Heart right ventricle (tissue), 16 donors: ENCODE results near the gene HLF. TPM values are rescaled to one million over a fixed set of nuclear protein-coding genes. Genes with fewer than 3 reads are reported as not detected.

Source experiments
- ATAC-seq, 8 donors: fragments of 200-7000 bp; cut with Tn5 transposase; one replicate each; pipeline ENCODE4 v1.9.1; 2020; ENCODE audit warnings: mild to moderate bottlenecking in 8 of 8, moderate library complexity in 8 of 8, moderate number of reproducible peaks in 1 of 8
- DNase-seq, 2 donors: peaks; one replicate each; pipeline ENCODE4 v3.0.0-alpha.2; 2020
- H3K27ac ChIP-seq, 10 donors: fragments of 200-600 bp; sonication (generic) in 2 of 10; one replicate each; pipeline versions ENCODE4 v1.5.0 to v1.8.0; 2020 to 2022; ENCODE audit warnings: mild to moderate bottlenecking in 3 of 10
- H3K27me3 ChIP-seq, 7 donors: fragments of 200-600 bp; one replicate each; pipeline ENCODE4 v1.8.0; 2021 to 2022; ENCODE audit warnings: mild to moderate bottlenecking in 2 of 7
- H3K36me3 ChIP-seq, 9 donors: fragments of 200-600 bp; sonication (generic) in 1 of 9; one replicate each; pipeline versions ENCODE4 v1.5.0 to v1.8.0; 2020 to 2022; ENCODE audit warnings: mild to moderate bottlenecking in 2 of 9
- H3K4me1 ChIP-seq, 9 donors: fragments of 200-600 bp; sonication (generic) in 1 of 9; one replicate each; pipeline versions ENCODE4 v1.5.0 to v1.8.0; 2020 to 2022; ENCODE audit warnings: mild to moderate bottlenecking in 4 of 9
- H3K4me3 ChIP-seq, 10 donors: fragments of 200-600 bp; sonication (generic) in 2 of 10; one replicate each; pipeline versions ENCODE4 v1.5.0 to v1.8.0; 2020 to 2022; ENCODE audit warnings: mild to moderate bottlenecking in 7 of 10, moderate library complexity in 2 of 10
- H3K9me3 ChIP-seq, 11 donors: fragments of 200-600 bp in 10 of 11; sonication (generic) in 2 of 11; one replicate each; pipeline versions ENCODE4 v1.5.0 to v1.8.0; 2013 to 2022; ENCODE audit warnings: mild to moderate bottlenecking in 2 of 11, control low read depth in 1 of 11, moderate library complexity in 1 of 11
- WGBS, 2 donors: extraction: QIAGEN DNeasy Blood & Tissue Kit; methylation state at CpG; one replicate each; pipeline ENCODE4 v1.1.7; 2013; ENCODE audit warnings: inconsistent platforms in 1 of 2; 5-methylcytosine and 5-hydroxymethylcytosine counted together
- intact Hi-C, 10 donors: fragments of 100-400 bp; cut with DNase I; formaldehyde crosslinking; loops; one replicate each; pipeline versions ENCODE4 v1.11.1 to v1.14.2; 2022
- polyA plus RNA-seq, 2 donors: library from polyadenylated mRNA; stranded (reverse); fragments of 200-250 nt; gene quantifications; one replicate each; pipeline ENCODE4 v1.2.3, GENCODE V29; 2013
- total RNA-seq, 10 donors: library from RNA; stranded (reverse); fragmentation: NEBNext Ultra II Directional in 3 of 10; extraction: Animal tissue kit (Norgen Biotek cat#: 25700) in 3 of 10; gene quantifications; one replicate each; pipeline versions ENCODE4 v1.2.1 to v1.2.4, GENCODE V29; 2021 to 2023
- TF ChIP-seq, protein P1 (sequence below), 9 donors: fragments of 200-600 bp; sonication (generic) in 2 of 9; IDR thresholded peaks; one replicate each; pipeline versions ENCODE4 v1.5.0 to v1.8.0; 2021 to 2022; ENCODE audit warnings: antibody characterized with exemption in 9 of 9, mild to moderate bottlenecking in 5 of 9, moderate library complexity in 1 of 9
- donor health status: Arrhythmogenic right ventricular cardiomyopathy.
- donor health status: ischemic (EF 13 %, LVEDD 7.1; RV severe dilation, severe dysfunction).
- donor health status: healthy with polysubstance abuse.
- donor health status: DM: no; HTN: yes; CAD: no.
- donor health status: DM: no; HTN: no; CAD: no.
- donor health status: ischemic (EF 25% LVEDD 6.9; RV normal size, moderate dysfunction).
- donor health status: ischemic (EF 25% LVEDD 5.7; RV mildly dilated, moderate dysfunction).
- donor health status: healthy.
- donor health status: DM: yes; HTN: yes; CAD: no.
- donor health status: Ischemic cardiomyopathy.
- donor health status: ischemic (EF 35%, LVEDD 5.7; RV mildly dilated, moderate dysfunction).
- donor health status: nonischemic (EF 11% LVEDD 7.7; RV severe dilation, severe dysfunction).
- donor health status: DM: yes; HTN: yes; CAD: no.
- donor health status: PGD.
- donor health status: ischemic (EF 29% LVEDD 5.4; RV normal size, mild dysfunction).
- donor health status: nonischemic (EF 23%, LVEDD 6.1; RV moderate dilation, normal function).

HLF gene
- total and polyA plus RNA-seq, 12 donors: 4.1 to 42.5 (median 30.1) TPM

DNA sequence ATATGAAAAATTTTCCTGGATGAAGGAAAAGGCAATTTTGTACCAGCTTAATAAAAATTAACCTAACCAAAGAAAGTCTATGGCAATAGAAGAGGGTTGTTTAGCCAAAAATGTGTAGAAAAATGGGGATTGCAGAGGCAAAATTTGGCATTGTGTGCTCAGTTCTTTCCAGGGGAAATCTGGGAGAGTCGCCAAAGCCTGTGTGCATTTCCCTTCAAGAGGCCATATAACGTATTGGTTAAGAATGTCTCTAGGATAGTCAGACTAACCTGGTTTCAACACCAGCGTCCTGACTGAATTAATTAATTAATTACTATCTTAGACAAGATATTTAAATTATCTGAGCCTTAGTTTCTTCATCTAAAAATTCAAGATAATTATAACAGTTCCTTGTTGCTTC is 44.8 kb upstream of the HLF start:
- Histone ChIP-seq H3K4me3 (no peak overlapping the region), H3K9me3 (no peaks in the 10 kb centered on the region), H3K27me3 (no peaks in the 10 kb centered on the region), H3K36me3 (no peaks in the 10 kb centered on the region), H3K4me1 (no peaks in the 10 kb centered on the region), H3K27ac (no peak overlapping the region)
- intact Hi-C loops: loop anchor here in 1 of 10 donors (10.0 kb wide), 1 partner anchor 115 kb away; no protein-coding TSS in a partner anchor
- no peak for DNase-seq
- WGBS, 2 donors: 34 to 35% methylated on average over 3 of the region's 3 CpGs
- TF ChIP-seq, protein P1, sequence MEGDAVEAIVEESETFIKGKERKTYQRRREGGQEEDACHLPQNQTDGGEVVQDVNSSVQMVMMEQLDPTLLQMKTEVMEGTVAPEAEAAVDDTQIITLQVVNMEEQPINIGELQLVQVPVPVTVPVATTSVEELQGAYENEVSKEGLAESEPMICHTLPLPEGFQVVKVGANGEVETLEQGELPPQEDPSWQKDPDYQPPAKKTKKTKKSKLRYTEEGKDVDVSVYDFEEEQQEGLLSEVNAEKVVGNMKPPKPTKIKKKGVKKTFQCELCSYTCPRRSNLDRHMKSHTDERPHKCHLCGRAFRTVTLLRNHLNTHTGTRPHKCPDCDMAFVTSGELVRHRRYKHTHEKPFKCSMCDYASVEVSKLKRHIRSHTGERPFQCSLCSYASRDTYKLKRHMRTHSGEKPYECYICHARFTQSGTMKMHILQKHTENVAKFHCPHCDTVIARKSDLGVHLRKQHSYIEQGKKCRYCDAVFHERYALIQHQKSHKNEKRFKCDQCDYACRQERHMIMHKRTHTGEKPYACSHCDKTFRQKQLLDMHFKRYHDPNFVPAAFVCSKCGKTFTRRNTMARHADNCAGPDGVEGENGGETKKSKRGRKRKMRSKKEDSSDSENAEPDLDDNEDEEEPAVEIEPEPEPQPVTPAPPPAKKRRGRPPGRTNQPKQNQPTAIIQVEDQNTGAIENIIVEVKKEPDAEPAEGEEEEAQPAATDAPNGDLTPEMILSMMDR (IDR thresholded peaks at IDR 0.05): no peak
- no peak for ATAC-seq

DNA sequence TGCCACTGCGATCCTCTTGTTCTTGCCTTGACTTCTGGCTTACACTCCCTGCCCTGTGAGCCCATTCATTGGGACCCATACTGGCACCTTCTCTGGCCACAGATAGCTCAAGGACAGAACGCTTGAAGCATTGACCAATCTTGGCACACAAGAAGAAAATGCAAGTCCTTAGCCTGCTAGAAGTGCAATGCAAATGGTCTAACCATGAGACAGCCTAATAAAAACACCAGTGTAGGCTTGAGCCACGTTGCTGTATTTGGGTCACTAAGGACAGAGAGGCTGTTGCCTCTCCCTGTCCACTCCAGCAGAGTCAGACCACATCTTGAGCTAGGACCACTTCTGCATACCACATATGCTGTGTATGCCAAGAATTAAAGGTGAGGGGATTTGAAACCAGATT is 41.2 kb upstream of the HLF start:
- H3K9me3 ChIP-seq: no peaks in the 10 kb centered on the region
- WGBS, 2 donors: 73 to 76% methylated on average over 3 of the region's 3 CpGs
- H3K4me1 ChIP-seq: no peaks in the 10 kb centered on the region
- intact Hi-C loops: loop anchor here in 1 of 10 donors (10.0 kb wide), 1 partner anchor 111 kb away; no protein-coding TSS in a partner anchor
- no peak overlapping the region for H3K4me3 ChIP-seq
- H3K27ac ChIP-seq: no peak overlapping the region
- DNase-seq: no peak
- H3K27me3 ChIP-seq: no peaks in the 10 kb centered on the region
- ATAC-seq: no peak
- TF ChIP-seq, protein P1 (IDR thresholded peaks at IDR 0.05): no peak
- no peaks in the 10 kb centered on the region for H3K36me3 ChIP-seq

DNA sequence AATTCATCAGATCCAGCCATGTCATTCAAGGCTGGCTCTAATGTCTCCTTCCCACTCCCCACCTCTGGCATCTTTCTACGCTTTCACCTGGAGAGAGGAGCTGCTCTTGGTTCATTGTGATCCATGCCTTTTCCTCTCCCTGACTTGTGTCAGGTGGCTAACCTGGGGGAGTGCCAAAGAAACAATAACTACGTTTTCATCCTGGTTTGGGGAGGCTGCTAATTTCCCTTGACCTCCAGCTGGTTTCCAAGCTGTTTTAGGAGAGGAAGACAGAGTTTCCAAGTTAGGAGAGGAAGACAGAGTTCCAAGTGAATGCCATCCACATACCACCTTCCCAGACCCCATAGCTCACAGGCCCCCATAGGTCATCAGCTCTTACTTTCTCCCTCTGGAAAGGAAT is 40.0 kb upstream of the HLF start:
- TF ChIP-seq, protein P1 (IDR thresholded peaks at IDR 0.05): no peak
- no peaks in the 10 kb centered on the region for H3K9me3 ChIP-seq
- WGBS, 2 donors: 64 to 69% methylated on average over 2 of the region's 2 CpGs
- H3K27ac ChIP-seq: no peak overlapping the region
- H3K27me3 ChIP-seq: no peaks in the 10 kb centered on the region
- ATAC-seq: no peak
- no peak overlapping the region for H3K4me3 ChIP-seq
- H3K4me1 ChIP-seq: no peaks in the 10 kb centered on the region
- no peaks in the 10 kb centered on the region for H3K36me3 ChIP-seq
- intact Hi-C loops: loop anchor here in 1 of 10 donors (10.0 kb wide), 1 partner anchor 110 kb away; no protein-coding TSS in a partner anchor
- DNase-seq: no peak

DNA sequence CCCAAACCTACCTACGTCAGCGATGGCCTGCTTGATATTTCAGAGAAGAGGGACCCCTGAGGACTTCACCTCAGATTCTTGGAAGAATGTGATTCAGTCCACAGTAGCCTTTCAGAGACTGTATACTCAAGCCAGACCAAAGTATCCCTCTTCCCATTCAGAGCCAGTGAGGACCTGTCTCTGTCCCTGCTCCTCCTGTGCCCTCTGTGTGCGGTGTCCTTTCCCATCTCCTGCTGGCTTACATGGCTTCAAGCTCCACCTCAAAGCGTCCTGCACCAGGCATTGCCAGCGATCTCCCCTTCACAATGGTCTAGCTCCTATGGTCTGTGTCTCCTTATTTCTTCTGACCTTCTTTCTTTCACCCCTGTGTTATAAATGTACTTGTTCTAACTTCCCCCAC is 39.5 kb upstream of the HLF start:
- H3K27ac ChIP-seq: no peak overlapping the region
- WGBS, 2 donors: 89 to 90% methylated on average over 5 of the region's 5 CpGs
- H3K4me3 ChIP-seq: no peak overlapping the region
- H3K27me3 ChIP-seq: no peaks in the 10 kb centered on the region
- ATAC-seq (no peak), DNase-seq (no peak)
- no peaks in the 10 kb centered on the region for H3K36me3 ChIP-seq
- intact Hi-C loops: loop anchor here in 1 of 10 donors (10.0 kb wide), 1 partner anchor 110 kb away; no protein-coding TSS in a partner anchor
- H3K4me1 ChIP-seq: no peaks in the 10 kb centered on the region
- TF ChIP-seq, protein P1 (IDR thresholded peaks at IDR 0.05): no peak
- no peaks in the 10 kb centered on the region for H3K9me3 ChIP-seq
